Osteoblast (primary cell): Measurements from ENCODE around the gene KRTAP11-1. TPM values are rescaled to one million over a fixed set of nuclear protein-coding genes. Genes with fewer than 3 reads are reported as not detected.

Experiments
- DNase-seq: peaks from one replicate; pipeline ENCODE4 v3.0.0; 2011; ENCODE audit warnings: low spot score, mixed read lengths; ENCODE audit not compliant: insufficient read length; ENCODE audit errors: missing footprints
- H2AFZ ChIP-seq: 2 replicates; pipeline ENCODE4 v1.6.0; 2011; ENCODE audit warnings: mild to moderate bottlenecking, low read length
- H3K27ac ChIP-seq: 2 replicates; pipeline ENCODE4 v1.5.1; 2011; ENCODE audit warnings: mild to moderate bottlenecking, low read depth, low read length, moderate library complexity
- H3K27me3 ChIP-seq: 2 replicates; pipeline ENCODE4 v1.6.0; 2012; ENCODE audit warnings: mild to moderate bottlenecking, control low read depth, inconsistent platforms, low read length, moderate library complexity; ENCODE audit not compliant: insufficient read depth
- H3K36me3 ChIP-seq: 2 replicates; pipeline ENCODE4 v1.5.1; 2011; ENCODE audit warnings: mild to moderate bottlenecking, low read length, control low read depth, moderate library complexity; ENCODE audit not compliant: insufficient read depth
- H3K4me1 ChIP-seq: 2 replicates; pipeline ENCODE4 v1.5.1; 2011; ENCODE audit warnings: mild to moderate bottlenecking, low read length, control low read depth, moderate library complexity; ENCODE audit not compliant: insufficient read depth
- H3K4me2 ChIP-seq: 2 replicates; pipeline ENCODE4 v1.6.0; 2011; ENCODE audit warnings: mild to moderate bottlenecking, low read length; ENCODE audit not compliant: insufficient read depth
- H3K4me3 ChIP-seq: fragments of 200-600 bp; sonication (generic); 3 replicates; pipeline ENCODE4 v1.5.1; 2012; ENCODE audit warnings: mild to moderate bottlenecking, low read length, inconsistent platforms; ENCODE audit not compliant: insufficient read depth
- H3K79me2 ChIP-seq: 2 replicates; pipeline ENCODE4 v1.6.0; 2012; ENCODE audit warnings: mild to moderate bottlenecking, low read length, control low read depth, inconsistent platforms; ENCODE audit not compliant: insufficient read depth
- H3K9me3 ChIP-seq: 2 replicates; pipeline ENCODE4 v1.5.1; 2011; ENCODE audit warnings: low read depth, low read length, control low read depth
- H4K20me1 ChIP-seq: 2 replicates; pipeline ENCODE4 v1.6.0; 2012; ENCODE audit warnings: mild to moderate bottlenecking, low read length, control low read depth; ENCODE audit not compliant: insufficient read depth
- CTCF ChIP-seq: IDR thresholded peaks from 2 replicates; pipeline ENCODE4 v1.5.1; 2011; ENCODE audit warnings: mild to moderate bottlenecking, low read depth, low read length, moderate library complexity; ENCODE audit errors: extremely low read depth
- total RNA-seq: library from RNA; depleted of rRNA; stranded (reverse); fragments of >200 nt; gene quantifications from 2 replicates; pipeline ENCODE4 v1.2.3, GENCODE V29; 2012

Gene KRTAP11-1
- total RNA-seq, 1 donor: not detected

GRCh38 chr21:30847627-30848500 is 33.5 kb downstream of the KRTAP11-1 start:
- no peak for DNase-seq
- Histone ChIP-seq H3K27me3 (no peaks in the 10 kb centered on the region), H3K4me3 (no peak overlapping the region), H4K20me1 (no peaks in the 10 kb centered on the region), H3K4me2 (no peak overlapping the region), H3K36me3 (no peaks in the 10 kb centered on the region), H3K79me2 (no peaks in the 10 kb centered on the region), H2AFZ (no peak overlapping the region), H3K4me1 (no peaks in the 10 kb centered on the region), H3K27ac (no peak overlapping the region), H3K9me3 (peaks cover 2% of the 10 kb centered on the region)
- no peak for TF ChIP-seq CTCF

GRCh38 chr21:30842990-30843389 is 38.4 kb downstream of the KRTAP11-1 start:
- TF ChIP-seq CTCF: no peak
- H4K20me1 ChIP-seq: no peaks in the 10 kb centered on the region

GRCh38 chr21:30839304-30839703 is 42.1 kb downstream of the KRTAP11-1 start:
- TF ChIP-seq CTCF: no peak
- Histone ChIP-seq H3K36me3 (no peaks in the 10 kb centered on the region), H4K20me1 (no peaks in the 10 kb centered on the region), H2AFZ (no peak overlapping the region), H3K27ac (no peak overlapping the region), H3K79me2 (no peaks in the 10 kb centered on the region), H3K4me1 (no peaks in the 10 kb centered on the region), H3K4me3 (no peak overlapping the region), H3K9me3 (no peaks in the 10 kb centered on the region), H3K27me3 (no peaks in the 10 kb centered on the region), H3K4me2 (no peak overlapping the region)
- DNase-seq: peak; percentile 30

More at GRCh38 chr21:30842990-30843389, 38.4 kb downstream of the KRTAP11-1 start:
- H3K4me2 ChIP-seq: no peak overlapping the region
- H3K79me2 ChIP-seq: no peaks in the 10 kb centered on the region
- no peak overlapping the region for H3K4me3 ChIP-seq
- no peak overlapping the region for H3K27ac ChIP-seq
- no peak overlapping the region for H2AFZ ChIP-seq
- H3K4me1 ChIP-seq: no peaks in the 10 kb centered on the region
- no peak for DNase-seq
- H3K27me3 ChIP-seq: no peaks in the 10 kb centered on the region
- no peaks in the 10 kb centered on the region for H3K9me3 ChIP-seq
- H3K36me3 ChIP-seq: no peaks in the 10 kb centered on the region

GRCh38 chr21:30838536-30838935 is 42.8 kb downstream of the KRTAP11-1 start:
- H3K36me3 ChIP-seq: no peaks in the 10 kb centered on the region
- H3K79me2 ChIP-seq: no peaks in the 10 kb centered on the region
- no peak overlapping the region for H3K4me3 ChIP-seq
- no peak for TF ChIP-seq CTCF
- peak; percentile 36 for DNase-seq
- no peak overlapping the region for H3K27ac ChIP-seq
- no peak overlapping the region for H2AFZ ChIP-seq
- no peaks in the 10 kb centered on the region for H4K20me1 ChIP-seq
- no peak overlapping the region for H3K4me2 ChIP-seq
- no peaks in the 10 kb centered on the region for H3K9me3 ChIP-seq
- H3K4me1 ChIP-seq: no peaks in the 10 kb centered on the region
- no peaks in the 10 kb centered on the region for H3K27me3 ChIP-seq
